Liver (tissue), 9 donors: ENCODE measurements around the gene PLCXD3. TPM values are rescaled to one million over a fixed set of nuclear protein-coding genes. Genes with fewer than 3 reads are reported as not detected.

ENCODE experiments used
- DNase-seq: peaks from one replicate; pipeline ENCODE4 v3.0.0-alpha.2; 2017; ENCODE audit warnings: low spot score
- H3K27ac ChIP-seq, 2 donors: one replicate each; pipeline ENCODE4 v1.7.0; 2013; ENCODE audit warnings: inconsistent platforms in 2 of 2, low read length in 2 of 2, control low read depth in 1 of 2, low read depth in 1 of 2, mild to moderate bottlenecking in 1 of 2
- H3K27me3 ChIP-seq, 4 donors: one replicate each; pipeline versions ENCODE4 v1.6.1 to v1.7.0; 2013; ENCODE audit warnings: low read length in 3 of 4, inconsistent platforms in 1 of 4, mild to moderate bottlenecking in 1 of 4, moderate library complexity in 1 of 4; ENCODE audit not compliant: control insufficient read depth in 4 of 4, insufficient read depth in 4 of 4
- H3K36me3 ChIP-seq, 4 donors: one replicate each; pipeline versions ENCODE4 v1.6.1 to v1.7.0; 2013; ENCODE audit warnings: low read length in 3 of 4, mild to moderate bottlenecking in 3 of 4, low read depth in 1 of 4, moderate library complexity in 1 of 4; ENCODE audit not compliant: control insufficient read depth in 4 of 4, insufficient read depth in 3 of 4
- H3K4me1 ChIP-seq, 4 donors: one replicate each; pipeline versions ENCODE4 v1.6.1 to v1.7.0; 2013; ENCODE audit warnings: low read length in 3 of 4, mild to moderate bottlenecking in 3 of 4, moderate library complexity in 1 of 4; ENCODE audit not compliant: control insufficient read depth in 4 of 4, insufficient read depth in 4 of 4
- H3K4me3 ChIP-seq, 3 donors: one replicate each; pipeline versions ENCODE4 v1.6.1 to v1.7.0; 2013; ENCODE audit warnings: low read length in 3 of 3, control low read depth in 1 of 3, low read depth in 1 of 3, mild to moderate bottlenecking in 1 of 3
- H3K9ac ChIP-seq, 2 donors: one replicate each; pipeline ENCODE4 v1.7.0; 2013; ENCODE audit warnings: low read length in 2 of 2, mild to moderate bottlenecking in 2 of 2, moderate library complexity in 2 of 2, control low read depth in 1 of 2, low read depth in 1 of 2
- H3K9me3 ChIP-seq, 4 donors: one replicate each; pipeline versions ENCODE4 v1.6.1 to v1.7.0; 2013; ENCODE audit warnings: low read length in 3 of 4; ENCODE audit not compliant: control insufficient read depth in 4 of 4
- CTCF ChIP-seq: fragments of 150-350 bp; IDR thresholded peaks from 2 replicates; pipeline ENCODE4 v1.5.1; 2017; ENCODE audit warnings: improper control_type of control experiment, low read depth, low read length; ENCODE audit not compliant: missing input control
- EGR1 ChIP-seq, 2 donors: IDR thresholded peaks; 2 replicates each; pipeline ENCODE4 v1.6.1; 2016 to 2018; ENCODE audit warnings: antibody characterized with exemption in 2 of 2, low read depth in 2 of 2
- FOXA1 ChIP-seq: IDR thresholded peaks from 2 replicates; pipeline ENCODE4 v1.6.1; 2016; ENCODE audit warnings: antibody characterized with exemption
- FOXA2 ChIP-seq: IDR thresholded peaks from 2 replicates; pipeline ENCODE4 v1.6.1; 2016; ENCODE audit warnings: antibody characterized with exemption
- GABPA ChIP-seq, 2 donors: IDR thresholded peaks in 1 of 2; conservative IDR thresholded peaks in 1 of 2; 2 replicates each; pipeline ENCODE4 v1.6.1; 2016; ENCODE audit warnings: antibody characterized with exemption in 2 of 2, mild to moderate bottlenecking in 1 of 2, moderate library complexity in 1 of 2
- HNF4A ChIP-seq, 2 donors: conservative IDR thresholded peaks; 2 replicates each; pipeline ENCODE4 v1.6.1; 2016; ENCODE audit warnings: antibody characterized with exemption in 2 of 2, mild to moderate bottlenecking in 2 of 2
- HNF4G ChIP-seq: IDR thresholded peaks from 2 replicates; pipeline ENCODE4 v1.6.1; 2016; ENCODE audit warnings: antibody characterized with exemption
- JUND ChIP-seq, 2 donors: IDR thresholded peaks; 2 replicates each; pipeline ENCODE4 v1.6.1; 2016; ENCODE audit warnings: antibody characterized with exemption in 2 of 2
- MAX ChIP-seq: IDR thresholded peaks from 2 replicates; pipeline ENCODE4 v1.6.1; 2016; ENCODE audit warnings: antibody characterized with exemption
- NR2F2 ChIP-seq: IDR thresholded peaks from 2 replicates; pipeline ENCODE4 v1.6.1; 2016; ENCODE audit warnings: antibody characterized with exemption
- RAD21 ChIP-seq, 2 donors: IDR thresholded peaks; 2 replicates each; pipeline ENCODE4 v1.6.1; 2016; ENCODE audit warnings: antibody characterized with exemption in 2 of 2, mild to moderate bottlenecking in 2 of 2
- REST ChIP-seq: IDR thresholded peaks from 2 replicates; pipeline ENCODE4 v1.6.1; 2016; ENCODE audit warnings: antibody characterized with exemption, mild to moderate bottlenecking
- RXRA ChIP-seq, 2 donors: IDR thresholded peaks; 2 replicates each; pipeline ENCODE4 v1.6.1; 2017 to 2018; ENCODE audit warnings: antibody characterized with exemption in 2 of 2, mild to moderate bottlenecking in 1 of 2
- SP1 ChIP-seq: IDR thresholded peaks from 2 replicates; pipeline ENCODE4 v1.6.1; 2018; ENCODE audit warnings: antibody characterized with exemption, mild to moderate bottlenecking
- TAF1 ChIP-seq: conservative IDR thresholded peaks from 2 replicates; pipeline ENCODE4 v1.6.1; 2016; ENCODE audit warnings: antibody characterized with exemption, mild to moderate bottlenecking
- YY1 ChIP-seq: IDR thresholded peaks from 2 replicates; pipeline ENCODE4 v1.6.1; 2016; ENCODE audit warnings: antibody characterized with exemption, mild to moderate bottlenecking
- ZBTB33 ChIP-seq: IDR thresholded peaks from 2 replicates; pipeline ENCODE4 v1.6.1; 2016; ENCODE audit warnings: antibody characterized with exemption
- WGBS: extraction: QIAGEN DNeasy Blood & Tissue Kit; methylation state at CpG from one replicate; pipeline ENCODE4 v1.1.7; 2013; 5-methylcytosine and 5-hydroxymethylcytosine counted together
- polyA plus RNA-seq, 2 donors: library from polyadenylated mRNA; stranded (reverse) in 1 of 2; unstranded in 1 of 2; fragments of 200-250 nt in 1 of 2; fragments of >200 nt in 1 of 2; fragmentation: Nextera tagmentation in 1 of 2; extraction: Ambion mirVana in 1 of 2; gene quantifications; one replicate each; pipeline versions ENCODE4 v1.2.1 to v1.2.3, GENCODE V29; 2013 to 2015
- total RNA-seq, 2 donors: library from RNA; depleted of rRNA; stranded (reverse); fragments of >200 nt; gene quantifications; one replicate each; pipeline ENCODE4 v1.2.3, GENCODE V29; 2014
- TF ChIP-seq, protein P1 (sequence below): IDR thresholded peaks from 2 replicates; pipeline ENCODE4 v1.6.1; 2016; ENCODE audit warnings: antibody characterized with exemption
- donor health status: healthy.
- donor health status: healthy.
- donor health status: healthy.
- donor health status: healthy.
- donor health status: healthy.

The PLCXD3 gene
- total and polyA plus RNA-seq, 4 donors: 0.05 to 2.4 (median 0.58) TPM

GRCh38 chr5:41508186-41508585 lies 2.2 kb downstream of the PLCXD3 start:
- DNase-seq: no peak
- no peak for TF ChIP-seq ZBTB33
- peaks cover 2 to 11% (median 8%) of the 10 kb centered on the region in 4 donors for H3K4me1 ChIP-seq
- no peak overlapping the region for H3K4me3 ChIP-seq
- no peaks in the 10 kb centered on the region for H3K36me3 ChIP-seq
- no peak overlapping the region for H3K27ac ChIP-seq
- no peak overlapping the region for H3K9ac ChIP-seq
- peaks cover 0 to 10% (median 2%) of the 10 kb centered on the region in 4 donors for H3K27me3 ChIP-seq
- H3K9me3 ChIP-seq: no peaks in the 10 kb centered on the region

- DNase-seq: no peak
- Histone ChIP-seq H3K4me3 (no peak overlapping the region), H3K36me3 (no peaks in the 10 kb centered on the region), H3K9me3 (no peaks in the 10 kb centered on the region), H3K27me3 (peaks cover 0 to 10% (median 2%) of the 10 kb centered on the region in 4 donors), H3K9ac (no peak overlapping the region), H3K4me1 (peaks cover 2 to 11% (median 8%) of the 10 kb centered on the region in 4 donors), H3K27ac (no peak overlapping the region)
- no peak for TF ChIP-seq HNF4A (conservative IDR thresholded peaks at IDR 0.05)
- no peak for TF ChIP-seq RXRA (IDR thresholded peaks at IDR 0.05)
- TF ChIP-seq SP1: no peak
- no peak for TF ChIP-seq EGR1 (IDR thresholded peaks at IDR 0.05; ENCODE audit: low read depth in 2 of 2)
- no peak for TF ChIP-seq RAD21 (IDR thresholded peaks at IDR 0.05)
- no peak for TF ChIP-seq TAF1
- no peak for TF ChIP-seq NR2F2
- TF ChIP-seq FOXA1: no peak
- TF ChIP-seq MAX: no peak
- TF ChIP-seq FOXA2: no peak
- no peak for TF ChIP-seq GABPA (IDR thresholded peaks at IDR 0.05 in 1 of 2, conservative IDR thresholded peaks at IDR 0.05 in 1 of 2)
- TF ChIP-seq HNF4G: no peak
- TF ChIP-seq REST: no peak
- TF ChIP-seq, protein P1, sequence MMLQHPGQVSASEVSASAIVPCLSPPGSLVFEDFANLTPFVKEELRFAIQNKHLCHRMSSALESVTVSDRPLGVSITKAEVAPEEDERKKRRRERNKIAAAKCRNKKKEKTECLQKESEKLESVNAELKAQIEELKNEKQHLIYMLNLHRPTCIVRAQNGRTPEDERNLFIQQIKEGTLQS: no peak
- no peak for TF ChIP-seq YY1
- no peak for TF ChIP-seq CTCF
- no peak for TF ChIP-seq JUND (IDR thresholded peaks at IDR 0.05)
- no peak for TF ChIP-seq ZBTB33
- 92% methylated on average over 3 of the region's 3 CpGs for WGBS
Measured at GRCh38 chr5:41507501-41507900, 2.9 kb downstream of the PLCXD3 start.
